Activated T-helper 9 cell treated with anti-CD3 and anti-CD28 coated beads, Interleukin-2, amount 50 U/mL, for 16 hours (primary cell): ENCODE measurements around the gene DNAJC1.
"Not testable (repeated sequence)": the region's sequence is repeated elsewhere in the genome, so short reads cannot be mapped to it uniquely, and the experiment has no call there.

Experiments
- DNase-seq: peaks from one replicate; pipeline ENCODE4 v3.0.0-alpha.2; 2020; ENCODE audit warnings: low read depth

DNAJC1 gene

GRCh38 chr10:21904930-21905329 lies 98.6 kb downstream of the DNAJC1 start:
- no peak for DNase-seq

DNA sequence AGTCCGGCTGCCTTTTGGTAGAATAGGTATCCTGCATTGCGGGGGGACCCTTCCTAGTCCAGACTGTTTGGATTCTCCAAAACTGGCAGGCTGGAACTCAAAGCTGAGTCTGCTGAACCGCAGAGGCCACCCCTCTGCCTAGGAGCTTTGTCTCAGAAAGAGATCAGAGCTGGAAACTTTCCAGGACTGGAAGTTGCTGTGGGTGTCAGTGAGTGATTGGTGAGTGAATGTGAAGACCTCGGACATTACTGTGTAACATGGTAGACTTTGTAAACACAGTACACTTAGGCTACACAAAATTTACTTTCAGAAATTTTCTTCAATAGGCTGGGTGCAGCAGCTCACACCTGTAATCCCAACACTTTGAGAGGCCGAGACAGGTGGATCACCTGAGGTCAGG lies 103.8 kb downstream of the DNAJC1 start:
- DNase-seq: no peak

GRCh38 chr10:21895932-21896331 lies 107.6 kb downstream of the DNAJC1 start:
- no peak for DNase-seq

DNA sequence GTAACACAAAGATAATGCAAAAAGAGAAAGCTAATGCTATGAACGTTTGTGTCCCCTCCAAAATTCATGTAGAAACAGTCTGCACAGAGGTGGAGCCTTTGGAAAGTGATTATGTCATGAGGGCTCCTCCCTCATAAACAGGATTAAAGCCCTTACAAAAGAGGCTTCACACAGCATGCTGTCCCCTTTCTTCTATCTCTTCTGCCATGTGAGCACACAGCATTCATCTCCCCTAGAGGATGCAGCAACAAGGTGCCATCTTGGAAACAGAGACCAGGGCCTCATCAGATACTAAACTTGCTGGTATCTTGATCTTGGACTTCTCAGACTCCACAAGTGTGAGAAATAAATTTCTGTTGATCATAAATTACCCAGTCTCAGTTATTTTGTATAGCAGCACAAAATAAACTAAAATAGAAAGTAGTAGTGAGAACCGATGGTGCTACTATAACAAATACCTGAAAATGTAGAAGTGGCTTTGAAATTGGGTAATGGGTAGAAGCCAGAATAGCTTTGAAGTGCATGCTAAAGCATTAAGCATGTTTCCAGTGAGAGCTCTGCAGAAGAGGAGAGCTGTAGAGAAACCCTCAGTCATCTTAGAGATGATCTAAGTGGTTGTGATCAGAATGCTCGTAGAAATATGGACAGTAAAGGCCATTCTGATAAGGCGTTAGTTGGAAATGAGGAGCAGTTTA lies 108.7 kb downstream of the DNAJC1 start:
- DNase-seq: no peak

- DNase-seq: no peak
These were observed 112.1 kb downstream of the DNAJC1 start for GRCh38 chr10:21891439-21891838.

GRCh38 chr10:21889477-21890275 lies 113.9 kb downstream of the DNAJC1 start:
- DNase-seq: no peak

- DNase-seq: no peak
These were observed 114.6 kb downstream of the DNAJC1 start for GRCh38 chr10:21888959-21889358.

- no peak for DNase-seq
These were observed 117.6 kb downstream of the DNAJC1 start for GRCh38 chr10:21885940-21886339.

- no peak for DNase-seq
These were observed 130.3 kb downstream of the DNAJC1 start for GRCh38 chr10:21873198-21873597.

GRCh38 chr10:21872771-21873170 lies 130.8 kb downstream of the DNAJC1 start:
- not testable (repeated sequence) for DNase-seq

- DNase-seq: no peak
These were observed 132.7 kb downstream of the DNAJC1 start for GRCh38 chr10:21870849-21871248.

- DNase-seq: not testable (repeated sequence)
These were observed 134.4 kb downstream of the DNAJC1 start for GRCh38 chr10:21869087-21869486.

GRCh38 chr10:21860718-21861117 lies 142.8 kb downstream of the DNAJC1 start:
- no peak for DNase-seq

- DNase-seq: no peak
These were observed 145.1 kb downstream of the DNAJC1 start for GRCh38 chr10:21858455-21858854.

- no peak for DNase-seq
These were observed 153.9 kb downstream of the DNAJC1 start for GRCh38 chr10:21849607-21850006.

DNA sequence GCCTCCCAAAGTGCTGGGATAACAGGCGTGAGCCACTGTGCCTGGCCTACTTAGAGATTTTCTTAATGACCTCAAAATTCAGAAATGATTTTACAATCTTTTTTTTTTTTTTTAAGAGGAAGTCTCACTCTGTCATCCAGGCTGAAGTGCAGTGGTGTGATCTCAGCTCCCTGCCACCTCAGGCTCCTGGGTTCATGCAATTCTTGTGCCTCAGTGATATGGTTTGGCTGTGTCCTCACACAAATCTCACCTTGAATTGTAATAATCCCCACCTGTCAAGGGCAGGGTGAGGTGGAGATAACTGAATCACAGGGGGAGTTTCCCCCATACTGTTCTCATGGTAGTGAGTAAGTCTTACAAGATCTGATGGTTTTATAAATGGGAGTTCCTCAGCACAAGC lies 159.9 kb downstream of the DNAJC1 start:
- DNase-seq: no peak

DNA sequence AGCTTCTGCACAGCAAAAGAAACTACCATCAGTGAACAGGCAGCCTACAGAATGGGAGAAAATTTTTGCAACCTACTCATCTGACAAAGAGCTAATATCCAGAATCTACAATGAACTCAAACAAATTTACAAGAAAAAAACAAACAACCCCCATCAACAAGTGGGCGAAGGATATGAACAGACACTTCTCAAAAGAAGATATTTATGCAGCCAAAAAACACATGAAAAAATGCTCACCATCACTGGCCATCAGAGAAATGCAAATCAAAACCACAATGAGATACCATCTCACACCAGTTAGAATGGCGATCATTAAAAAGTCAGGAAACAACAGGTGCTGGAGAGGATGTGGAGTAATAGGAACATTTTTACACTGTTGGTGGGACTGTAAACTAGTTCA lies 162.3 kb downstream of the DNAJC1 start:
- not testable (repeated sequence) for DNase-seq

DNA sequence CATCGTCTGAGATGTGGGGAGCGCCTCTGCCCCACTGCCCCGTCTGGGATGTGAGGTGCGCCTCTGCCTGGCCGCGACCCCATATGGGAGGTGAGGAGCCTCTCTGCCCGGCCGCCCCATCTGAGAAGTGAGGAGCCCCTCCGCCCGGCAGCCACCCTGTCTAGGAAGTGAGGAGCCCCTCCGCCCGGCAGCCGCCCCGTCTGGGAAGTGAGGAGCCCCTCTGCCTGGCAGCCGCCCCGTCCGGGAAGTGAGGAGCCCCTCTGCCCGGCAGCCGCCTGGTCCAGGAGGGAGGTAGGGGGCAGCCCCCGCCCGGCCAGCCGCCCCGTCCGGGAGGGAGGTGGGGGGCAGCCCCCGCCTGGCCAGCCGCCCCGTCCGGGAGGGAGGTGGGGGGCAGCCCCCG lies 166.0 kb downstream of the DNAJC1 start:
- DNase-seq: not testable (repeated sequence)

DNA sequence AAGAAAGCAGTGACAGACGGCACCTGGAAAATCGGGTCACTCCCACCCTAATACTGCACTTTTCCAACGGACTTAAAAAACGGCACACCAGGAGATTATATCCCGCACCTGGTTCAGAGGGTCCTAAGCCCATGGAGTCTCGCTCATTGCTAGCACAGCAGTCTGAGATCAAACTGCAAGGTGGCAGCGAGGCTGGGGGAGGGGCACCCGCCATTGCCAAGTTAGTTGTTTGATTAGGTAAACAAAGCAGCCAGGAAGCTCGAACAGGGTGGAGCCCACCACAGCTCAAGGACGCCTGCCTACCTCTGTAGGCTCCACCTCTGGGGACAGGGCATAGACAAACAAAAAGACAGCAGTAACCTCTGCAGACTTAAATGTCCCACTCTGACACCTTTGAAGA lies 169.0 kb downstream of the DNAJC1 start:
- not testable (repeated sequence) for DNase-seq

DNA sequence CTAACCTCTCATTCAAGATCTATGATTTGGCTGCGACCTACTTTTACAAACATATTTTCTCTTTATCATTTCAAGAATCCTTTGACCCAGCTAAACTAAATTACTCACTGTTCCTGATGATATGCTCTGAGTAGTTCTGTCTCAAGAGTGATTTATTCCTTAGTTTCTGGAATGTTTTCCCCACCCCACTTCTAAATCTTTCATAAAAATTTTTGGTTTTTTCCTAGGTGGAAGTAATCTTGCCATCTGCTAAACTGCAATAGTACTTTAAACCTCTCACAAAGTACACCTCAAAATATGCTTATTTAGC lies 170.8 kb downstream of the DNAJC1 start:
- DNase-seq: no peak

GRCh38 chr10:21831986-21832820 lies 171.3 kb downstream of the DNAJC1 start:
- no peak for DNase-seq

GRCh38 chr10:21830037-21830436 lies 173.5 kb downstream of the DNAJC1 start:
- no peak for DNase-seq

- no peak for DNase-seq
These were observed 176.2 kb downstream of the DNAJC1 start for GRCh38 chr10:21827308-21827707.
